ENCODE data around the gene KIRREL3.

GRCh38 chr11:126697936-126698335 lies 302.6 kb downstream of the KIRREL3 start:
- TF ChIP-seq CTCF (IDR thresholded peaks at IDR 0.05) (no peak), POLR2A (IDR thresholded peaks at IDR 0.05) (no peak)

Data from prostate gland (tissue), 2 donors.